CD1c-positive myeloid dendritic cell (primary cell): ENCODE data around the gene GADL1.
A peak's percentile ranks its signal among the peaks of the same experiment; 100 is the strongest.

Source experiments
- DNase-seq: peaks from one replicate; pipeline ENCODE4 v3.0.0-alpha.2; 2016; ENCODE audit errors: extremely low spot score

Gene GADL1

DNA sequence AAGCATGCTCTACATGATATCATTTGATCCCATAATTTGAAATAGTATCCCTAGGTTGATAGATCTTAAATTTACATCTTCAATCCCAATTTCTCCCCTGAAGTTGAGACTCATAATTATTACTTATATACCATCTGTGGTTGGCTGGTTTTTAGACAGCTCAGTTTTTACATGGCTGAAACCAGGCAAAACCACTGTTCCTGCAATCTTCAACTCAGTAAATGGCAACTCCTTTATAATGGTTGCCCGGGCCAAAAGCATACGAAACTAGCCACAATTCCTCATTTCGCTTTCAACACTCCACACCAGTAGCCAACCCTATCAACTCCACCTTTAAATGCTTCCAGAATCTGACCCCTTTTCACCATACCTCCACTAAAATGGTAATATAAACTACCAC is 169.6 kb downstream of the GADL1 start:
- DNase-seq = no peak

- DNase-seq = no peak
Observed at GRCh38 chr3:30723211-30723610, 171.2 kb downstream of the GADL1 start.

GRCh38 chr3:30721314-30721634 is 173.2 kb downstream of the GADL1 start:
- DNase-seq = no peak

- no peak for DNase-seq
Observed at GRCh38 chr3:30720586-30721313, 173.7 kb downstream of the GADL1 start.

DNA sequence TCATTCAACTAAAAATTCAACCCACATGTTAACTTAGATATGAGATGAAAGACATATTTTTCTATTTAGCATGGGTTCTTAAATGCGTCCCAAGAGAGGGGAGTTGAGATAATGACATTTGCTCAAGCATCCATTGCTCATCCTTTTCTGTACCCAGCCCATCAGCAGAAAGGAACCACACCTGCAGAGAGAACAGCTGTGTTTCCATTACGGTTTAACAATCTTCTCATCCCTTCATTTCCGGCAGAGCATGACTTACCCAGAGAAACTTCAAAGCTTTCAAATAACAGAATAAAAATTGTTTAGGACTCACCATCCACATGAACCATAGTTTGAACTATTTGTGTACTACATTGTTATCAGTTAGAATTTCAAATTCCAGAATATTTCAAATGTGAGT is 174.9 kb downstream of the GADL1 start:
- DNase-seq = no peak

DNA sequence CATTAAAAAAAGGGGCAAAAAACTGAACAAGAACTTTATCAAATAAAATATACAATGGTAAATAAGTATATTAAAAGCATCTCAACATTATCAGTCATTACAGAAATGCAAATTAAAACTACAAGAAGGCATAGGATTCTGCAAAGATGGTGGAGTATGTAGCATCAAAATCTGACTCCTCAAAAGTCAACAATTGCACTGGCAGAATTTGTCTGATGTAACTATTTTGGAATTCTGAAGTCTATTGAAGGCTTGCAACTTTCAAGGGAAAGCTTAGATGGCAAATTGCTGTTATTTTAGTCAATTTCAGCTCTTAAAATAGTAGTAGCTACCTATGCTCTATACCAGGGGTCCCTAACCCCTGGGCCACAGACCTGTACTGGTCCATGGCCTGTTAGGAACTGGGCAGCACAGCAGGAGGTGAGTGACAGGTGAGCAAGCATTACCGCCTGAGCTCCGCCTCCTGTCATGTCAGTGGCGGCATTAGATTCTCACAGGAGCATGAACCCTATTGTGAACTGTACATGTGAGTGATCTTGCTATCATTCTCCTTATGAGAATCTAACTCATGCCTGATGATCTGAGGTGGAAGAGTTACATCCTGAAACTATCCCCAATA is 180.5 kb downstream of the GADL1 start:
- DNase-seq = no peak

DNA sequence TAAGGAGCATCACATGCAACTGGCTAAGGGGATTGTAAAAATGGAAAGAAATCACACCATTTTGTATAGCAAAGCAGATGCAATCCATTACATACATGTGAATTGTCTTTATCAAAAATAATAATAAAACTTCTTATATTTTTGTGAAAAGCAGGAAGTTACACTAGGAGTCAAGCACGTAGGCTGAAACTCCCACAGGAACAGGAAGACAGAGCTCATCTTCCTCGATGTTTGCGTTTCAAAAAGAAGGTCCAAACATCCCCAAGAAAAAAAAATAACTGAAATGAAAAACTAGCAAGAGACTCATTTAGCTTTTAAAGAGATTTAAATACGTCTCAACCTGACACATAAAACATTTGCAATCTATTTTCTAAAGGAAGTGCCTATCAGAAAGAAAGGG is 181.5 kb downstream of the GADL1 start:
- peak; percentile 53 for DNase-seq

GRCh38 chr3:30711867-30712266 is 182.6 kb downstream of the GADL1 start:
- DNase-seq = no peak

DNA sequence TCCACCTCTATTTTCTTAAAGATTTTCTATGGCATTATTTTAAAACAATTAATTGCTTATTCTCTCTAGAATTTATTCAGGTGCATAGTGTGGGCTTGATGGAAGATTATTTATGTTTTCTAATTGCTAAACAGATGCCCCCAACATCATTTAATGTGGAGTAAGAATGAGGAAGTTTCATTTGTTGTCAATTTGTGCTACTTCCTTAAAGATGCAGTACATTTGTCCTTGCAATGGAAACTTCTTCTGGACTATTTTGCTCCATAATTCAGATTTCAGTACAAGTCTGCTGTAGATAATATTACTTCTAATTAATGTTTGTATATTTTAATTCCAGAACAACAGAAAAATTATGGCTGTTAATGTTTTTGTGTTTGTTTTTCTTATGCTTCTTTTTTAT is 183.3 kb downstream of the GADL1 start:
- DNase-seq = peak; percentile 42

- no peak for DNase-seq
Observed at GRCh38 chr3:30710017-30710416, 184.4 kb downstream of the GADL1 start.

GRCh38 chr3:30708472-30708871 is 186.0 kb downstream of the GADL1 start:
- DNase-seq = no peak

GRCh38 chr3:30707825-30708224 is 186.6 kb downstream of the GADL1 start:
- no peak for DNase-seq

DNA sequence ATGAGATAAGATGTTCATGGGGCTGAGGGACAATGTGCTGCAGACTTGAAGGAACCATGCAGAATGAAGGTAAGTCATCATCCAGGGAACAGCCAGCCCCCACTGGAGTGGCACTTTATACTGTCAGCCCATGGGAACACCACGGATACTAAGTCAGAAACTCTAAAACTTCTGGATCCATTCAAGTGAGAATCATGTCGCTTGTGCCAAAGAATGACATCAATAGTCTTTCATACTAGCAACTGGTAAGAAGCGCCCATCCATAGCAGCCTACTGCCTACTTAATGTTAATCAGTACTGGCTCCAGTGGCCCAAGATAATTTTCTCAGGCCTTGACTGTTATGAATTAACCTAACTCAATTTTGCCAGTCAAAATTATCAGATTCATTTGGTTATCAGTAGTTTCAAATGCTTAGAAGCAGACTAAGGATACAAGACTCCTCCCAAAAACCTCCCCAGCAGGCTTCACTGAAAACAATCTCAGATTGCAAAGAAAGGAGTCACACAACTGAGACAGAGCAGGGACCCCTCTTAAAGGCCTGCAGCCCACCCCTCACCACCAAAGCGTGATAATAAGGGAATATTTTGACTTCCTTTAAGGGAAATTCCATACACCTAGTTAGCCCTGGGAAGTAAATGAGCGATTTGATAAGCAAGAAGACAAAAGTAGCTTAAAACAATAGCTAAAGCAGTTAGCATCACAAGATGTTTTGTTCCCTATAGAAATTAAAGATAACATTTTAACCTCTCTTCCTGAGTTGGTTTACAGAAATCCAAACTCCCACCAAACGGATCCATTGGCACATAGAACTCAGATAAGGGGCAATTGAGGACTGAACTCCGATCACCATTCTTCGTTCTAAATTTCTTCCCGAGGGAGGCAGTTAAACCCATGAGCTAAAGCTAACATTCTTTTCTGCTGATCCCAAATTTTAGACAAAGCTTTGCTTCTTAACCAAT is 189.2 kb downstream of the GADL1 start:
- DNase-seq = no peak

- DNase-seq = no peak
Observed at GRCh38 chr3:30702828-30703397, 191.5 kb downstream of the GADL1 start.

DNA sequence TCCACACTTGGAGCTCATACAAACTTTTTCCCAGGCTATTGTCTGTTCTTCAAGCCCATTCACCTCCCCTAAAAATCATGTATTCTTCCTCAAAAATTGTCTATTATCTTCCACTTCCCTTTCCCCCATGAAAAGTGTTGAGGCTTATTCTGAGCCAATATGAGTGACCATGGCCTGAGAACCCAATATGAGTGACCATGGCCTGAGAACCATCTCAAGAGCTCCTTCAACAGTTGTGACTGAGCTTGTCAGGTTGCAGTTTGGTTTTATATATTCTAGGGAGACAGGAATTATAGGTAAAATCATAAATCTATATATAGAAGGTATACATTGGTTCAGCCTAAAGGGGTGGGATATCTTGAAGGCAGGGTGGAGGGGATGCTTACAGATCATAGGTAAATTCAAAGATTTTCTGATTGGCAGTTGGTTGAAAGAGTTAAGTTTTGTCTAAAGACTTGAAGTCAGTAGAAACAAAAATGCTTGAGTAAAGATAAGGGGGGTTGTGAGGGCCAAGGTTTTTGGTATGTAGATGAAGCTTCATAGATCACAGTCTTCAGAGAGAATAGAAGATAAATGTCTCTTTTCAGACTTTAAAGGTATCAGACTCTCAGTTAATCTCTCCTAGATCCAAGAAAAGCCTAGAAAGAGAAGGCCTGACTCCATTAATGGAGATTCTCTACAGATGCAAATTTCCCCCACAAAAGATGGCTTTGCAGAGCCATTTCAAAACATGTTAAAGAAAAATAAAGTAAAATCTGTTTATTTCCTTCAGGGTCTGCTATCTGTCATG is 192.2 kb downstream of the GADL1 start:
- no peak for DNase-seq

DNA sequence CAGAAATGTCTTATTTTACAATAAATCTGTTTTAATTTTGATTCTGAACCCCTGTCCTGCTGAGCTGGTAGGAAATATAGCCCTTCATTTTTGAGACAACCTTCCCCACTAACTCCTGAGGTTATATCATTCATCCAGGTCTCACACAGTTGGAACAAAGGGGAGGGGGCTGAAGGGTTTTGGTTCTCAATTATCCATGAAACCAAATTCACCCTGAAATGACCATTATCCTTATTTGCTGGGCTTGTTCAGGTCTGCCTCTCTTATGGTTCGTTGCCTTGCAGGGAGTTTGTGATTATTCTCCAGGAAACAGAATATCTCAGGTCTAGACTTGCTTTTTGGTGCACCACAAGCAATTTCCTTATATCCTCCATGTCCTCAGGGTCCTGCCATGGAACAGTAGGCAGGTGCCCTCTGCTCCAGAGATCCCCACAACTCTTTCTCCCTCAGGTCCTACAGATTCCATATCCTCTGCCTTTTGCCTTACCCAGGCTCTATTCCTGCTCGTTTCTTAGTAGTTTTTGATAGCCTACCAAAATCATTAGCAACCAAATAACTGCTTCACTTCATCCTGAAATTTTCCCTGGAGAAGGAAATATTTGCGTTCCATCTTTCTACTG is 193.6 kb downstream of the GADL1 start:
- DNase-seq = no peak

- no peak for DNase-seq
Observed at GRCh38 chr3:30699927-30700326, 194.5 kb downstream of the GADL1 start.

- no peak for DNase-seq
Observed at GRCh38 chr3:30698549-30698948, 195.9 kb downstream of the GADL1 start.

DNA sequence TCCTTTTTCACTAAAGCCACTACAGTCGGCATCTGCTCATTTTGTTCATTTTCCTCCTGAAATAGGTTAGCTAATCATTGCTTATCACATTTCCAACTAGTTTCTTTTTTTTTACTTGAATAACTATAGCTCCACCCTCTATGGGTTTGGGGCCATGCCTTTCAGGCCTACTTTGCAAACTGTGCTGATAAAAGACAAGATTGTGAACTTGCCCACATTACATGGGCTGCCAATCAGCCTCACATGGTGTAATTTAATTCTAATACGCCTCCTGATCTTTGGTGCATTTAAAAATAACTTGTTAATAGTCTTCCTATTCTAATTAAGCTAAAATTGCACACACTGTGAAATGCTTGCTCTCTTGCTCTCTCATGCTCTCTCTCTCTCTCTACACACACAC is 197.6 kb downstream of the GADL1 start:
- DNase-seq = no peak

DNA sequence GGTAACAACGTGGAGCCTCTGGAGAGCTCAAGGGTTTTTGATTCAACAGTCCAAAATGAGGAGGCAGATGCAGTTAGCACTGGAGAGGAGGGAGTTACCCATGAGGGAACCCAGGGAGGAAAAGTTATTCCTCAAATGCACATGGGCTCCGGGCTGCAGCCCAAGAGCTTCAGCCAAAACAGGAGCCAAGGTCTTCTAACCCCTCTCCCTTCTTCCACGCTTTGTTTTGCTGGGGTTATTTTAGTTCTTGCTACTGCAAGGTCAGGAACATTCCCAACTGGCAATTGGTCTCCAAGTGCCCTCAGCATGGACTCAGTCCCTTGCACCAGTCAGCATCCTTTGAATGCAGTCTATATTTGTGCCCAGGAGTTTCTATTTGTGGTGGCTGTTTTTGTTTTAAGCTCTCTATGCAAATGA is 198.1 kb downstream of the GADL1 start:
- no peak for DNase-seq
